Epithelial cell of prostate (primary cell): ENCODE measurements around the gene NTN5.
"Not testable (repeated sequence)": the region's sequence is repeated elsewhere in the genome, so short reads cannot be mapped to it uniquely, and the experiment has no call there.

ENCODE experiments used
- DNase-seq: peaks from one replicate; pipeline ENCODE4 v3.0.0-alpha.2; 2011; ENCODE audit warnings: low read depth, low spot score
- H3K27ac ChIP-seq: fragments of 450-650 bp; 2 replicates; pipeline ENCODE4 v1.5.1; 2017; ENCODE audit warnings: mild to moderate bottlenecking

The NTN5 gene

GRCh38 chr19:48633148-48634035 lies 39.4 kb downstream of the NTN5 start:
- no peak for DNase-seq
- H3K27ac ChIP-seq = peak overlapping the region; percentile 91

- peak overlapping the region; percentile 91 for H3K27ac ChIP-seq
- no peak for DNase-seq
These were observed 40.1 kb downstream of the NTN5 start for GRCh38 chr19:48632692-48633147.

DNA sequence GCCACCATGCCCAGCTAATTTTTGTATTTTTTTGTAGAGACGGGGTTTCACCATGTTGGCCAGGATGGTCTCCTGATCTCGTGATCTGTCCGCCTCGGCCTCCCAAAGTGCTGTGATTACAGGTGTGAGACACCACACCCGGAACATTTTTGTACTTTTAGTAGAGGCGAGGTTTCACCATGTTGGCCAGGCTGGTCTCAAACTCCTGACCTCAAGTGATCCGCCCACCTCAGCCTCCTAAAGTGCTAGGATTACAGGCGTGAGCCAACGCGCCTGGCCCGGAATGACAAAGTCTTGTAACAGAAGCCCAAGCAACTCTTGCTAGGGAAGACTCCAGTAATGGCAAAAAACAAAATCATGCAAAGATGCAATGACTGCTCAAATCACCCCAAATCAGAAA lies 40.5 kb downstream of the NTN5 start:
- H3K27ac ChIP-seq = peak overlapping the region; percentile 91
- DNase-seq = not testable (repeated sequence)

DNA sequence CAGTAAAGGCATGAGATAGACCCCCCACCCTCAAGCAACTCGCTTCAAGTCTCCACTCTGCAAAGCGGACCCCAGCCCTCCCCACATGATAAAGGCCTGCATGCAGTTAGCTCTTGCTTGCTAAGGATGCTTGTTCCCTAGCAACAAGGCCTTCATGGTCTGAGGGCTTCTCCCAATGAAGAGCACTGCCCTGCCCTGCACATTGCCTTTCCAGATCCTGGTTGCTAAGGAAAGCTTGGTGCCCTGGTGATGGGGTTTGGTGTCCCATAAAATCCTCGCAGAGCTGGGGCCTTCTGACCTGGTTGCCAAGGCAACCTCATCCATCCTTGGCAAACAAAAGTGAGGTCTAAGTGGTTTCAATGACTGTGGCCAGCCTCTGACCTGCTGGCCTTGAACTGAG lies 41.6 kb downstream of the NTN5 start:
- no peak for DNase-seq
- H3K27ac ChIP-seq = no peak overlapping the region

GRCh38 chr19:48630296-48631063 lies 42.3 kb downstream of the NTN5 start:
- no peak for DNase-seq
- no peak overlapping the region for H3K27ac ChIP-seq

DNA sequence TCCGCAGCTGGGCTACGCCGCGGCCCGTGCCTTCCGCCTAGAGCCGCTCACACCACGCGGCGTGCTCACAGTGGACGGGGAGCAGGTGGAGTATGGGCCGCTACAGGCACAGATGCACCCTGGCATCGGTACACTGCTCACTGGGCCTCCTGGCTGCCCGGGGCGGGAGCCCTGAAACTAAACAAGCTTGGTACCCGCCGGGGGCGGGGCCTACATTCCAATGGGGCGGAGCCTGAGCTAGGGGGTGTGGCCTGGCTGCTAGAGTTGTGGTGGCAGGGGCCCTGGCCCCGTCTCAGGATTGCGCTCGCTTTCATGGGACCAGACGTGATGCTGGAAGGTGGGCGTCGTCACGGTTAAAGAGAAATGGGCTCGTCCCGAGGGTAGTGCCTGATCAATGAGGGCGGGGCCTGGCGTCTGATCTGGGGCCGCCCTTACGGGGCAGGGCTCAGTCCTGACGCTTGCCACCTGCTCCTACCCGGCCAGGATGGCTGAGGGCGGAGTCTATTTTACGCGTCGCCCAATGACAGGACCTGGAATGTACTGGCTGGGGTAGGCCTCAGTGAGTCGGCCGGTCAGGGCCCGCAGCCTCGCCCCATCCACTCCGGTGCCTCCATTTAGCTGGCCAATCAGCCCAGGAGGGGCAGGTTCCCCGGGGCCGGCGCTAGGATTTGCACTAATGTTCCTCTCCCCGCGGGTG lies 43.1 kb downstream of the NTN5 start:
- no peak for DNase-seq

GRCh38 chr19:48629297-48629598 lies 43.6 kb downstream of the NTN5 start:
- H3K27ac ChIP-seq = no peak overlapping the region
- no peak for DNase-seq

More for the DNA sequence above, 43.1 kb downstream of the NTN5 start:
- H3K27ac ChIP-seq = no peak overlapping the region

GRCh38 chr19:48628486-48629296 lies 44.1 kb downstream of the NTN5 start:
- no peak for DNase-seq
- no peak overlapping the region for H3K27ac ChIP-seq

DNA sequence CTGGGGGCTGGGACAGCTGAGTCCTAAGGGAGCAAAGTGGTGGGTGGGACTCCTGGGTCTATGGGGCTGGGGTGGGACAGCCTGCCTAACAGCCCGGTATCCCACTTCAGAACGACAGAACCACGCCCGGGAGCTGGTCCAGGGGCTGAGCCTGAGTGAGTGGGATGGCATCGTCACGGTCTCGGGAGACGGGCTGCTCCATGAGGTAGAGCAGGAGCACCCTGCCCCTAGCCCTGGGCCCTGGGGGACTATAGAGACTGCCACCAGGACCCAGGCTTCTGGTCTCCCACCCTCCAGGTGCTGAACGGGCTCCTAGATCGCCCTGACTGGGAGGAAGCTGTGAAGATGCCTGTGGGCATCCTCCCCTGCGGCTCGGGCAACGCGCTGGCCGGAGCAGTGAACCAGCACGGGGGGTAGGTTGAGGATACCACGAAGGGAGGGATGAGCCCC lies 44.9 kb downstream of the NTN5 start:
- H3K27ac ChIP-seq = no peak overlapping the region
- no peak for DNase-seq

GRCh38 chr19:48627201-48627864 lies 45.5 kb downstream of the NTN5 start:
- no peak for DNase-seq

GRCh38 chr19:48625891-48626327 lies 46.9 kb downstream of the NTN5 start:
- H3K27ac ChIP-seq = no peak overlapping the region
- DNase-seq = no peak

More at GRCh38 chr19:48627201-48627864, 45.5 kb downstream of the NTN5 start:
- no peak overlapping the region for H3K27ac ChIP-seq

DNA sequence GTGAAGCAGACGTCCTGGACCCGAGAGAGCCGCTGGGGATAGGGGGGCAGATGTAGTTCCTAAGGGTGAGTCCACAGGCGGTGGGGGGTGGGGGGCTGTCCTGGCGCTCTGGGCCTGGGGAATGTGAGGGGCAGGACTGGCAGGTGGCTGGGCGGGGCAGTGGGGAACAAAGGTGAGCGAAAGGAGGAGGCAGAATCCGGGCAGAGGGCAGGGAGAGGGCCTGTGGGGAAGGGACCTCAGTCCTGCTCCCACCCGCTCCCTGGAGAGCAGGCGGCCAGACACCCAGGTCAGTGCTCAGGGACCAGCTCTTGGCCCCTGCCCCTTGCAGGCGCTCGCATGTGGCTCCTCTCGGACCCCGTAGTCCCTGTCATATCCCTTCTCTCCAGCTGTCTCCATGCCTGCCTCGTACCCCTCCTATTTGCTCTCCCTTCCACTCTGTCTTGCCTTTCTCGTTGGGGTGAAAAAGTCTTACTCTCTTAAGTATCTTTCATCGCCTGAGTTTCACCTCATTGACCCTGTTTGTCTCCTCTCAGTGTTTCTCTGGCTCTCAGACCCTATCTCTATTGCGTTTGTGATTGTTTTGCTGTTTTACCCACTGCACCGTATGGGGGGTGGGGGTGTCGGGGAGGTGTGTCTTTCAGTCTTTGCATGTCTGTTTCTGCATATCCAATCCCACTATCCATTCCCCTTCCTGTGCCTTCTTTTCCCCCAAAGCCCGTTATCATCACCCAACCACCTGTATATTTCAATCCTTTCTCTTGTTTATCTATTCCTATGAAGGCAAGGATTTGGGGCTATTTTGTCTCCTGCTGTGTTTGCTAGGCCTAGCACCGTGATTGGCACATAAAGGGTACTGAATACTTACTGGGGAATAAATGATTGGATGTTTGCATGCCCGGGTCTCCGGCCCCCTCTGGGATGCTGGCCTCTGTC lies 47.8 kb downstream of the NTN5 start:
- no peak for DNase-seq
- H3K27ac ChIP-seq = no peak overlapping the region

- H3K27ac ChIP-seq = peak overlapping the region; percentile 41
- DNase-seq = peak; percentile 59
These were observed 48.7 kb downstream of the NTN5 start for GRCh38 chr19:48624067-48624594.

- peak overlapping the region; percentile 41 for H3K27ac ChIP-seq
These were observed 49.2 kb downstream of the NTN5 start for GRCh38 chr19:48623556-48624066.

DNA sequence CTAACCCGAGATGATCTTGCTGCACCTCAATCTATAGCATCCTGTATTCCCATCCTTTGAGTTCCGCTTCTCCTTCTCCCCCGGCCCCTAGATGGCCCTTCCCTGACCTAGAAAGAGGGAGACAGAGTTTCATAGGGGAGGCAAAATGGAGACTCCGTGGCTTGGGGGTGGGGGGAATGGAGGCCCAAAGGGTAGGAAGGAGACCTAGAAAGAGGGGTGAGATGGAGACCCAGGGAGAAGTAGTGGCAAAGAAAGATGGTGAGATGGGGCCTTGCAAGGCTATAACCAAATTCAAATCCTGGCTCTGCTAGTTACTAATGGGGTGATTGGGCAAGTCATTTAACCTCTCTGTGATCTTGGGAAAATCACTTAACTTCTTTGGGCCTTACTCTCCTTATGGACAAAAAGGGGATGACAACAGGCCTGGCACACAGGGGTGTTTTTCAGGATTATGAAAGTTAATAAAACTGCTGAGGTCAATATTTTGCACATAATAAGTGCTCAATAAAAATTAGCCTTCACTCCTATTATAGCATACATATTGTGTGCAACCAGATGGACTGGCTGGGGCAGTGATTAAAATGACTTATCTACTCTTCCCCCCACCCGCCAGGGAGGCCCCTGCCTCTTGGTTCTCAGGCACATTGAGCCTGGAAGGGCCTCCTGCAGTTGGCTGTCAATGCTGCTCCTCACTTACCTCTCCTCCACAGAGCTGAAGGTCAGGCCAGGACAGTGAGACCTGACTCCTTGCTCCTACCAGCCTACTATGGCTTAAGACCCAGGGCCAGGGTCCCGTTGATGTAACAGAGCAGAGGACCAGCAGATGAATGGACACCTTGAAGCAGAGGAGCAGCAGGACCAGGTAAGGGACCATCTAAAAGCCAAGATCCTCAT lies 52.9 kb downstream of the NTN5 start:
- DNase-seq = no peak
- H3K27ac ChIP-seq = peak overlapping the region; percentile 85

More at GRCh38 chr19:48623556-48624066, 49.2 kb downstream of the NTN5 start:
- DNase-seq = no peak

GRCh38 chr19:48618916-48619691 lies 53.7 kb downstream of the NTN5 start, which contains the start of the genes RPL18 and SPHK2:
TSS of gene RPL18 (minus strand) at chr19:48619178. CDS start at chr19:48619143, 35 bp downstream.
TSS of gene SPHK2 (plus strand) at chr19:48619506. CDS start at chr19:48620515, 1,009 bp downstream.
- H3K27ac ChIP-seq = peak within 1 kb of the TSS; percentile 85
- peak; percentile 97 for DNase-seq
